GM18498 (cell line): Measurements from ENCODE around the gene SBF1.
"Not testable (repeated sequence)": the region's sequence is repeated elsewhere in the genome, so short reads cannot be mapped to it uniquely, and the experiment has no call there.

Experiments used
- ATAC-seq: cut with Tn5 transposase; IDR thresholded peaks from one replicate; pipeline ENCODE4 v1.9.1; 2021; ENCODE audit warnings: mild to moderate bottlenecking, moderate library complexity; ENCODE audit not compliant: unreplicated experiment

Gene SBF1

GRCh38 chr22:50401907-50402306 lies 72.9 kb downstream of the SBF1 start:
- no peak for ATAC-seq

GRCh38 chr22:50400931-50401330 lies 73.9 kb downstream of the SBF1 start:
- no peak for ATAC-seq

GRCh38 chr22:50400406-50400805 lies 74.4 kb downstream of the SBF1 start:
- ATAC-seq, result no peak

- ATAC-seq, result no peak
These were observed 75.0 kb downstream of the SBF1 start for GRCh38 chr22:50399751-50400331.

- no peak for ATAC-seq
These were observed 75.8 kb downstream of the SBF1 start for GRCh38 chr22:50398831-50399648.

- ATAC-seq, result not testable (repeated sequence)
These were observed 77.3 kb downstream of the SBF1 start for GRCh38 chr22:50397371-50398060.

GRCh38 chr22:50396751-50397370 lies 78.0 kb downstream of the SBF1 start:
- no peak for ATAC-seq
